B cell (primary cell): ENCODE data around the gene TUBAL3.

Experiments
- CTCF ChIP-seq: fragments of 200-600 bp; IDR thresholded peaks from one replicate; pipeline ENCODE4 v1.8.0; 2022; ENCODE audit warnings: antibody characterized with exemption, mild to moderate bottlenecking
- EZH2 ChIP-seq: IDR thresholded peaks from 2 replicates; pipeline ENCODE4 v1.6.1; 2012; ENCODE audit warnings: borderline replicate concordance, low read depth, mild to moderate bottlenecking, moderate library complexity, low read length; ENCODE audit not compliant: insufficient read depth, poor library complexity, severe bottlenecking

GRCh38 chr10:5355594-5356301, 48.9 kb downstream of the TUBAL3 start:
- TF ChIP-seq CTCF (no peak), EZH2 (no peak)
